Astrocyte (in vitro differentiated cells and primary cell): ENCODE measurements around the gene LRIF1. TPM values are rescaled to one million over a fixed set of nuclear protein-coding genes. Genes with fewer than 3 reads are reported as not detected.

Experiments used
- DNase-seq: peaks from one replicate; pipeline ENCODE4 v3.0.0-alpha.2; 2010; ENCODE audit warnings: low read depth
- FAIRE-seq: peaks from 2 replicates; lab custom pipeline; 2011; peaks lifted over from hg19 to GRCh38; lab: Jason Lieb, UNC
- H2AFZ ChIP-seq: 2 replicates; pipeline ENCODE4 v1.6.0; 2012; ENCODE audit warnings: low read depth, low read length, inconsistent platforms
- H3K27ac ChIP-seq: 2 replicates; pipeline ENCODE4 v1.5.1; 2011; ENCODE audit warnings: low read depth, low read length, inconsistent platforms
- H3K27me3 ChIP-seq: 2 replicates; pipeline ENCODE4 v1.6.0; 2011; ENCODE audit warnings: low read length, inconsistent platforms; ENCODE audit not compliant: insufficient read depth
- H3K36me3 ChIP-seq: 2 replicates; pipeline ENCODE4 v1.5.1; 2011; ENCODE audit warnings: low read length, inconsistent platforms; ENCODE audit not compliant: insufficient read depth
- H3K4me1 ChIP-seq: 2 replicates; pipeline ENCODE4 v1.5.1; 2011; ENCODE audit warnings: low read length, inconsistent platforms; ENCODE audit not compliant: insufficient read depth
- H3K4me2 ChIP-seq: 2 replicates; pipeline ENCODE4 v1.6.0; 2012; ENCODE audit warnings: low read length, inconsistent platforms
- H3K4me3 ChIP-seq: 2 replicates; pipeline ENCODE4 v1.5.1; 2011; ENCODE audit warnings: low read depth, mild to moderate bottlenecking, low read length, inconsistent platforms; ENCODE audit not compliant: insufficient read depth
- H3K79me2 ChIP-seq: 2 replicates; pipeline ENCODE4 v1.6.0; 2012; ENCODE audit warnings: mild to moderate bottlenecking, low read length, inconsistent platforms; ENCODE audit not compliant: insufficient read depth
- H3K9ac ChIP-seq: 2 replicates; pipeline ENCODE4 v1.6.0; 2012; ENCODE audit warnings: mild to moderate bottlenecking, low read length, inconsistent platforms
- H3K9me3 ChIP-seq: 2 replicates; pipeline ENCODE4 v1.5.1; 2012; ENCODE audit warnings: low read depth, mild to moderate bottlenecking, low read length, inconsistent platforms; ENCODE audit not compliant: insufficient read depth
- H4K20me1 ChIP-seq: 2 replicates; pipeline ENCODE4 v1.6.0; 2012; ENCODE audit warnings: low read length, inconsistent platforms; ENCODE audit not compliant: insufficient read depth
- H3K27ac Mint-ChIP-seq: one replicate; pipeline ENCODE4 v1.8.0; 2021; ENCODE audit warnings: mild to moderate bottlenecking, mixed read lengths; ENCODE audit not compliant: unreplicated experiment
- H3K27me3 Mint-ChIP-seq: one replicate; pipeline ENCODE4 v1.8.0; 2021; ENCODE audit warnings: low read depth, mixed read lengths; ENCODE audit not compliant: unreplicated experiment
- H3K36me3 Mint-ChIP-seq: one replicate; pipeline ENCODE4 v1.8.0; 2021; ENCODE audit warnings: low read depth, mixed read lengths; ENCODE audit not compliant: unreplicated experiment
- H3K4me1 Mint-ChIP-seq: one replicate; pipeline ENCODE4 v1.8.0; 2021; ENCODE audit warnings: low read depth, mixed read lengths; ENCODE audit not compliant: unreplicated experiment
- H3K4me3 Mint-ChIP-seq: one replicate; pipeline ENCODE4 v1.8.0; 2021; ENCODE audit warnings: mild to moderate bottlenecking, moderate library complexity, mixed read lengths; ENCODE audit not compliant: unreplicated experiment
- H3K9me3 Mint-ChIP-seq: one replicate; pipeline ENCODE4 v1.8.0; 2021; ENCODE audit warnings: mild to moderate bottlenecking, mixed read lengths; ENCODE audit not compliant: unreplicated experiment
- CTCF ChIP-seq: IDR thresholded peaks from 2 replicates; pipeline ENCODE4 v1.5.1; 2011; ENCODE audit warnings: low read depth, mild to moderate bottlenecking, inconsistent platforms, low read length, moderate library complexity; ENCODE audit not compliant: insufficient read depth
- EZH2 ChIP-seq: IDR thresholded peaks from 2 replicates; pipeline ENCODE4 v1.6.1; 2012; ENCODE audit warnings: mild to moderate bottlenecking, low read length, inconsistent platforms; ENCODE audit not compliant: insufficient read depth
- total RNA-seq: library from RNA; stranded (reverse); gene quantifications from 2 replicates; pipeline ENCODE4 v1.2.1, GENCODE V29; 2021

Gene LRIF1
- total RNA-seq, 1 donor from 2014 or later = 19.4 TPM

GRCh38 chr1:110899458-110899843 is 64.3 kb downstream of the LRIF1 start:
- H3K9me3 ChIP-seq = no peaks in the 10 kb centered on the region
- no peaks in the 10 kb centered on the region for H3K79me2 ChIP-seq
- H3K4me1 ChIP-seq = no peaks in the 10 kb centered on the region
- FAIRE-seq (no peak), DNase-seq (no peak)
- peaks cover 2% of the 10 kb centered on the region for H3K9me3 Mint-ChIP-seq
- TF ChIP-seq EZH2 = no peak
- TF ChIP-seq CTCF = no peak
- H3K27ac ChIP-seq = no peak overlapping the region
- no peak overlapping the region for H3K27ac Mint-ChIP-seq
- no peak overlapping the region for H3K4me3 ChIP-seq
- peaks cover 8% of the 10 kb centered on the region for H3K27me3 Mint-ChIP-seq
- no peaks in the 10 kb centered on the region for H3K36me3 Mint-ChIP-seq
- no peak overlapping the region for H3K4me2 ChIP-seq
- no peaks in the 10 kb centered on the region for H3K27me3 ChIP-seq
- no peaks in the 10 kb centered on the region for H3K36me3 ChIP-seq
- H3K4me3 Mint-ChIP-seq = no peak overlapping the region
- H4K20me1 ChIP-seq = no peaks in the 10 kb centered on the region
- no peak overlapping the region for H2AFZ ChIP-seq
- no peak overlapping the region for H3K9ac ChIP-seq
- H3K4me1 Mint-ChIP-seq = no peaks in the 10 kb centered on the region

DNA sequence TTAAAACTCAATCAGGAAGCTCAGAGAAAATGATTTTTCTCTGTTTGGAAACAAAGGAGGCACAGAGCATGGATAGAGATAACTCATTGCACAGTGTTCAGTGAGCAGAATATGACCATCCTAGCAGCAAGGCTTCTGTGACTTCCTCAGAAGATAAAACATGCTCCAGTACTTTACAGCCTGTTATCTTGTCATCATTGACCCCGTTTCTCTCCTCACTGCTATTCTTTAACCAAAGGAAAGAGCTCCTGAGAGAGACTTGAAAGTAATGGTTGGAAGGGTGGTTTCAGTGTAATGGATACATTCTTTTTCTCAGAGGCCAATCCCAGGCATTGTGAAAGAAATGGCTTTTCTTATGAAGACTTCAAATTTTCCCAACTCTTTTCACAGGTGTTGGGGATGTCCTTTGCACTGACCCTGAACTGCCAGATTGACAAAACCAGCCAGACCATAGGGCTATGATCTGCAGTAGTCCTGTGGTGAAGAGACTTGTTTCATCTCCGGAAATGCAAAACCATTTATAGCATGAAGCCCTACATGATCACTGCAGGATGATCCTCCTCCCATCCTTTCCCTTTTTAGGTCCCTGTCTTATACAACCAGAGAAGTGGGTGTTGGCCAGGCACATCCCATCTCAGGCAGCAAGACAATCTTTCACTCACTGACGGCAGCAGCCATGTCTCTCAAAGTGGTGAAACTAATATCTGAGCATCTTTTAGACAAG is 64.8 kb downstream of the LRIF1 start:
- Histone ChIP-seq H3K27me3 (no peaks in the 10 kb centered on the region), H3K9me3 (no peaks in the 10 kb centered on the region), H3K4me2 (no peak overlapping the region), H3K36me3 (no peaks in the 10 kb centered on the region), H3K27ac (no peak overlapping the region), H3K9ac (no peak overlapping the region), H3K4me3 (no peak overlapping the region), H3K4me1 (no peaks in the 10 kb centered on the region), H2AFZ (no peak overlapping the region), H3K79me2 (no peaks in the 10 kb centered on the region), H4K20me1 (no peaks in the 10 kb centered on the region)
- Mint-ChIP-seq H3K4me1 (no peaks in the 10 kb centered on the region), H3K27me3 (peaks cover 8% of the 10 kb centered on the region), H3K27ac (no peak overlapping the region), H3K9me3 (no peaks in the 10 kb centered on the region), H3K4me3 (no peak overlapping the region), H3K36me3 (no peaks in the 10 kb centered on the region)
- TF ChIP-seq CTCF = no peak
- no peak for TF ChIP-seq EZH2
- DNase-seq (no peak), FAIRE-seq (no peak)

GRCh38 chr1:110897681-110898080 is 66.0 kb downstream of the LRIF1 start:
- Histone ChIP-seq H3K9me3 (no peaks in the 10 kb centered on the region), H3K36me3 (no peaks in the 10 kb centered on the region), H3K27ac (no peak overlapping the region), H3K4me3 (no peak overlapping the region), H3K79me2 (no peaks in the 10 kb centered on the region), H3K27me3 (no peaks in the 10 kb centered on the region), H3K4me1 (no peaks in the 10 kb centered on the region), H2AFZ (no peak overlapping the region), H4K20me1 (no peaks in the 10 kb centered on the region), H3K4me2 (no peak overlapping the region), H3K9ac (no peak overlapping the region)
- Mint-ChIP-seq H3K9me3 (no peaks in the 10 kb centered on the region), H3K4me1 (no peaks in the 10 kb centered on the region), H3K27ac (no peak overlapping the region), H3K36me3 (no peaks in the 10 kb centered on the region), H3K4me3 (no peak overlapping the region), H3K27me3 (peaks cover 8% of the 10 kb centered on the region)
- FAIRE-seq (no peak), DNase-seq (no peak)
- TF ChIP-seq EZH2 (no peak), CTCF (no peak)
